ENCODE measurements around the gene G2E3.

GRCh38 chr14:30624132-30624423, 65.1 kb downstream of the G2E3 start:
- no peak for TF ChIP-seq POLR2AphosphoS5 (IDR thresholded peaks at IDR 0.05; ENCODE audit: borderline replicate concordance, low read depth, low read length)
- no peak for TF ChIP-seq EZH2 (IDR thresholded peaks at IDR 0.05)
- TF ChIP-seq FOXP2 (optimal IDR thresholded peaks at IDR 0.05; ENCODE audit: control extremely low read depth, extremely low read length, insufficient read depth), result no peak

Measured in SK-N-MC (cell line).